HepG2 (cell line): ENCODE results near the gene TBXAS1. TPM values are rescaled to one million over a fixed set of nuclear protein-coding genes. Genes with fewer than 3 reads are reported as not detected.

Experiments
- ATAD3A ChIP-seq: sonication (generic); formaldehyde crosslinking; IDR thresholded peaks from 2 replicates; pipeline ENCODE4 v1.4.0; 2020; ENCODE audit warnings: missing genetic modification reagents
- ATF6 ChIP-seq: sonication (generic); formaldehyde crosslinking; conservative IDR thresholded peaks from 2 replicates; pipeline ENCODE4 v1.4.0; 2020; ENCODE audit warnings: missing genetic modification reagents
- ATF7-NPFF ChIP-seq: sonication (generic); formaldehyde crosslinking; IDR thresholded peaks from 2 replicates; pipeline ENCODE4 v1.8.1; 2023; ENCODE audit warnings: mild to moderate bottlenecking, low read depth, missing genetic modification reagents, moderate library complexity
- E2F5 ChIP-seq: sonication (generic); formaldehyde crosslinking; conservative IDR thresholded peaks from 2 replicates; pipeline ENCODE4 v1.4.0; 2020; ENCODE audit warnings: missing genetic modification reagents
- GLI4 ChIP-seq: sonication (generic); formaldehyde crosslinking; IDR thresholded peaks from 2 replicates; pipeline ENCODE4 v1.5.1; 2020; ENCODE audit warnings: missing genetic modification reagents, mild to moderate bottlenecking, moderate library complexity, borderline replicate concordance
- HMGXB3 ChIP-seq: sonication (generic); formaldehyde crosslinking; IDR thresholded peaks from 2 replicates; pipeline ENCODE4 v1.4.0; 2020; ENCODE audit warnings: missing genetic modification reagents, borderline replicate concordance
- MAFG ChIP-seq: sonication (generic); formaldehyde crosslinking; IDR thresholded peaks from 2 replicates; pipeline ENCODE4 v1.5.1; 2020; ENCODE audit warnings: mild to moderate bottlenecking, missing genetic modification reagents
- NR2F6 ChIP-seq, 2 experiments: IDR thresholded peaks; 2 replicates each; pipeline ENCODE4 v1.6.1; 2016; ENCODE audit warnings: antibody characterized with exemption in 1 of 2, mild to moderate bottlenecking in 1 of 2
- POLR2G ChIP-seq: fragments of 200-400 bp; formaldehyde crosslinking; IDR thresholded peaks from 2 replicates; pipeline ENCODE4 v1.6.1; 2018; ENCODE audit warnings: mild to moderate bottlenecking, low read depth, low read length, moderate library complexity
- SIN3A ChIP-seq: IDR thresholded peaks from 2 replicates; pipeline ENCODE4 v1.6.1; 2011; ENCODE audit warnings: low read depth, mild to moderate bottlenecking, control low read depth, low read length, borderline replicate concordance
- SNAPC2 ChIP-seq: sonication (generic); formaldehyde crosslinking; IDR thresholded peaks from 2 replicates; pipeline ENCODE4 v1.8.1; 2022; ENCODE audit warnings: mild to moderate bottlenecking, missing genetic modification reagents
- TAF1 ChIP-seq: sonication (generic); formaldehyde crosslinking; IDR thresholded peaks from 2 replicates; pipeline ENCODE4 v1.4.0; 2020; ENCODE audit warnings: missing genetic modification reagents
- TCF7 ChIP-seq: sonication (generic); IDR thresholded peaks from 2 replicates; pipeline ENCODE4 v1.6.1; 2016; ENCODE audit warnings: antibody characterized with exemption, low read depth
- THAP11 ChIP-seq: IDR thresholded peaks from 2 replicates; pipeline ENCODE4 v1.6.1; 2016; ENCODE audit warnings: missing biosample characterization, missing genetic modification reagents
- THYN1 ChIP-seq: sonication (generic); formaldehyde crosslinking; IDR thresholded peaks from 2 replicates; pipeline ENCODE4 v1.8.1; 2023; ENCODE audit warnings: low read depth, mild to moderate bottlenecking, moderate library complexity, missing genetic modification reagents, borderline replicate concordance
- ZBTB7A ChIP-seq: sonication (generic); formaldehyde crosslinking; IDR thresholded peaks from 2 replicates; pipeline ENCODE4 v1.8.0; 2022; ENCODE audit warnings: mild to moderate bottlenecking, missing genetic modification reagents
- ZNF556 ChIP-seq: sonication (generic); formaldehyde crosslinking; IDR thresholded peaks from 2 replicates; pipeline ENCODE4 v1.4.0; 2020; ENCODE audit warnings: mild to moderate bottlenecking, missing genetic modification reagents, borderline replicate concordance
- ZNF615 ChIP-seq: sonication (generic); formaldehyde crosslinking; IDR thresholded peaks from 2 replicates; pipeline ENCODE4 v1.5.0; 2020; ENCODE audit warnings: mild to moderate bottlenecking, missing genetic modification reagents, borderline replicate concordance
- ZNF83 ChIP-seq: sonication (generic); formaldehyde crosslinking; IDR thresholded peaks from 2 replicates; pipeline ENCODE4 v1.4.0; 2020; ENCODE audit warnings: missing genetic modification reagents, mild to moderate bottlenecking, borderline replicate concordance
- ZNF839 ChIP-seq: sonication (generic); formaldehyde crosslinking; IDR thresholded peaks from 2 replicates; pipeline ENCODE4 v1.4.0; 2020; ENCODE audit warnings: missing genetic modification reagents, mild to moderate bottlenecking, borderline replicate concordance
- ZNF841 ChIP-seq: sonication (generic); formaldehyde crosslinking; IDR thresholded peaks from 2 replicates; pipeline ENCODE4 v1.8.1; 2023; ENCODE audit warnings: missing genetic modification reagents, borderline replicate concordance
- polyA plus RNA-seq, 8 experiments: library from polyadenylated mRNA; depleted of rRNA in 3 of 8; stranded (reverse) in 7 of 8; unstranded in 1 of 8; fragments of >200 nt; fragmentation: Illumina TruSeq in 4 of 8; extraction: Trizol in 4 of 8; gene quantifications; 2 replicates each; pipeline versions ENCODE4 v1.2.1 to v1.2.3, GENCODE V29; 2011 to 2016; ENCODE audit warnings: low read depth in 4 of 8, missing spikeins in 1 of 8, mixed read lengths in 1 of 8; ENCODE audit not compliant: insufficient read depth in 1 of 8
- total RNA-seq, 5 experiments: library from RNA; depleted of rRNA; stranded (reverse); fragments of >200 nt; fragmentation: Illumina TruSeq; extraction: Trizol; gene quantifications; 2 replicates each; pipeline ENCODE4 v1.2.3, GENCODE V29; 2016; ENCODE audit warnings: low read depth in 1 of 5

TBXAS1 gene
- total and polyA plus RNA-seq, 2 of the 13 experiments (the other 11 are each of a cell fraction or from before 2014, with no cell fraction given), result 4.0 to 4.9 TPM

GRCh38 chr7:140062528-140063299 is 233.7 kb downstream of the TBXAS1 start, which contains the start of gene PARP12 (continued):
- TF ChIP-seq E2F5 (peak; percentile 57; the same call in 1 of the 2 replicates), ZNF83 (CRISPR knock-in tag) (0 out of 2 replicates have a peak, but pooled peaks have one; percentile 67), THAP11 (CRISPR knock-in tag) (peak; percentile 59; the same call in 1 of the 2 replicates), HMGXB3 (CRISPR knock-in tag) (no peak), MAFG (CRISPR knock-in tag) (no peak), THYN1 (CRISPR knock-in tag) (no peak), TCF7 (no peak), ZBTB7A (CRISPR knock-in tag) (no peak), GLI4 (CRISPR knock-in tag) (no peak), TAF1 (CRISPR knock-in tag) (peak; percentile 44; the same call in 1 of the 2 replicates), ZNF841 (CRISPR knock-in tag) (no peak), ATF7-NPFF (CRISPR knock-in tag) (0 out of 2 replicates have a peak, but pooled peaks have one; percentile 23), POLR2G (peak; percentile 63), SNAPC2 (CRISPR knock-in tag) (no peak), NR2F6 (IDR thresholded peaks at IDR 0.05) (no peak), NR2F6 (CRISPR knock-in tag; IDR thresholded peaks at IDR 0.05) (peak; percentile 6; the same call in 1 of the 2 replicates), ATF6 (no peak), ZNF839 (CRISPR knock-in tag) (0 out of 2 replicates have a peak, but pooled peaks have one; percentile 62), ATAD3A (no peak), ZNF615 (CRISPR knock-in tag) (no peak), ZNF556 (CRISPR knock-in tag) (peak; percentile 39; the same call in 1 of the 2 replicates), SIN3A (peak; percentile 61; the same call in 1 of the 2 replicates)
